Psoas muscle (tissue), 8 donors: ENCODE measurements around the gene RASL11A. TPM values are rescaled to one million over a fixed set of nuclear protein-coding genes. Genes with fewer than 3 reads are reported as not detected.

Experiments
- ATAC-seq, 4 donors: fragments of 200-7000 bp; cut with Tn5 transposase; one replicate each; pipeline ENCODE4 v1.9.1; 2020; ENCODE audit warnings: moderate library complexity in 3 of 4, mild to moderate bottlenecking in 2 of 4
- DNase-seq, 2 donors: peaks; one replicate each; pipeline ENCODE4 v3.0.0-alpha.2; 2020
- H3K27ac ChIP-seq: fragments of 200-600 bp; one replicate; pipeline ENCODE4 v1.8.0; 2022
- H3K27me3 ChIP-seq, 3 donors: fragments of 200-600 bp in 1 of 3; one replicate each; pipeline versions ENCODE4 v1.6.1 to v1.8.0; 2013 to 2022; ENCODE audit warnings: low read length in 2 of 3, mild to moderate bottlenecking in 2 of 3, moderate library complexity in 1 of 3; ENCODE audit not compliant: insufficient read depth in 3 of 3
- H3K36me3 ChIP-seq, 2 donors: fragments of 200-600 bp in 1 of 2; one replicate each; pipeline versions ENCODE4 v1.6.1 to v1.8.0; 2013 to 2022; ENCODE audit warnings: low read depth in 1 of 2, mild to moderate bottlenecking in 1 of 2, moderate library complexity in 1 of 2; ENCODE audit not compliant: insufficient read depth in 1 of 2
- H3K4me1 ChIP-seq: fragments of 200-600 bp; one replicate; pipeline ENCODE4 v1.8.0; 2022
- H3K4me3 ChIP-seq: fragments of 200-600 bp; one replicate; pipeline ENCODE4 v1.8.0; 2022; ENCODE audit warnings: mild to moderate bottlenecking
- H3K9me3 ChIP-seq: fragments of 200-600 bp; one replicate; pipeline ENCODE4 v1.8.0; 2022
- CTCF ChIP-seq: fragments of 200-600 bp; IDR thresholded peaks from one replicate; pipeline ENCODE4 v1.8.0; 2022; ENCODE audit warnings: antibody characterized with exemption
- WGBS, 3 donors: extraction: QIAGEN DNeasy Blood & Tissue Kit; methylation state at CpG; one replicate each; pipeline versions ENCODE4 v1.1.6 to v1.1.7; 2013; 5-methylcytosine and 5-hydroxymethylcytosine counted together
- intact Hi-C, 2 donors: fragments of 100-400 bp; cut with DNase I; formaldehyde crosslinking; loops; one replicate each; pipeline versions ENCODE4 v1.11.0 to v1.14.2; 2022
- polyA plus RNA-seq, 3 donors: library from polyadenylated mRNA; stranded (reverse); fragments of 200-250 nt; gene quantifications; one replicate each; pipeline ENCODE4 v1.2.3, GENCODE V29; 2013
- total RNA-seq, 4 donors: library from RNA; stranded (reverse); fragmentation: NEBNext Ultra II Directional in 2 of 4; extraction: Animal tissue kit (Norgen Biotek cat#: 25700) in 2 of 4; gene quantifications; one replicate each; pipeline versions ENCODE4 v1.2.1 to v1.2.4, GENCODE V29; 2021 to 2023
- donor health status: healthy with polysubstance abuse.
- donor health status: DM: no; HTN: no; CAD: no; lungs with moderate emphysema.
- donor health status: Bipolar disorder and iron deficiency.
- donor health status: healthy.
- donor health status: DM: yes; HTN: yes; CAD: no.
- donor health status: DM: no; HTN: no; CAD: no.
- donor health status: DM: no; HTN: no; CAD: no.
- donor health status: DM: yes; HTN: yes; CAD: no.

Gene RASL11A
- total and polyA plus RNA-seq, 7 donors, result 2.3 to 6.4 (median 3.3) TPM

- no peak for TF ChIP-seq CTCF
Measured at GRCh38 chr13:27269114-27269665, 1.4 kb upstream of the RASL11A start.

GRCh38 chr13:27271570-27272096 is 1.0 kb downstream of the RASL11A start:
- Histone ChIP-seq H3K4me1 (peaks cover 4% of the 10 kb centered on the region), H3K4me3 (peak overlapping the region; percentile 78), H3K9me3 (no peaks in the 10 kb centered on the region), H3K36me3 (no peaks in the 10 kb centered on the region), H3K27me3 (no peaks in the 10 kb centered on the region), H3K27ac (no peak overlapping the region)
- intact Hi-C loops, result no loop called here
- no peak for TF ChIP-seq CTCF
- ATAC-seq (no peak), DNase-seq (no peak)
- WGBS, 3 donors, result 55 to 61% (median 59%) methylated on average over 15 of the region's 15 CpGs

More at GRCh38 chr13:27269114-27269665, 1.4 kb upstream of the RASL11A start:
- Histone ChIP-seq H3K4me3 (no peak overlapping the region), H3K9me3 (no peaks in the 10 kb centered on the region), H3K27me3 (no peaks in the 10 kb centered on the region), H3K27ac (no peak overlapping the region), H3K4me1 (peaks cover 4% of the 10 kb centered on the region), H3K36me3 (no peaks in the 10 kb centered on the region)
- intact Hi-C loops, result no loop called here
- ATAC-seq (no peak), DNase-seq (no peak)
- WGBS, 3 donors, result 53 to 62% (median 56%) methylated on average over 2 of the region's 2 CpGs

- Histone ChIP-seq H3K27me3 (no peaks in the 10 kb centered on the region), H3K9me3 (no peaks in the 10 kb centered on the region), H3K4me3 (no peak overlapping the region), H3K27ac (no peak overlapping the region), H3K4me1 (peaks cover 4% of the 10 kb centered on the region), H3K36me3 (no peaks in the 10 kb centered on the region)
- intact Hi-C loops, result no loop called here
- ATAC-seq (no peak), DNase-seq (no peak)
- TF ChIP-seq CTCF, result no peak
- 56 to 61% (median 58%) methylated on average over 4 of the region's 4 CpGs for WGBS, 3 donors
Measured at GRCh38 chr13:27273658-27274425, 3.2 kb downstream of the RASL11A start.

GRCh38 chr13:27274631-27275030 is 4.0 kb downstream of the RASL11A start:
- no peak for DNase-seq
- Histone ChIP-seq H3K27ac (no peak overlapping the region), H3K9me3 (no peaks in the 10 kb centered on the region), H3K27me3 (no peaks in the 10 kb centered on the region), H3K4me1 (peaks cover 4% of the 10 kb centered on the region), H3K36me3 (no peaks in the 10 kb centered on the region), H3K4me3 (no peak overlapping the region)
- ATAC-seq, result no peak
- 24 to 30% (median 27%) methylated on average over 1 of the region's 1 CpG for WGBS, 3 donors
- intact Hi-C loops, result no loop called here
- TF ChIP-seq CTCF, result no peak
